Measurements from ENCODE around the gene RUFY3. TPM values are rescaled to one million over a fixed set of nuclear protein-coding genes. Genes with fewer than 3 reads are reported as not detected.
A peak's percentile ranks its signal among the peaks of the same experiment; 100 is the strongest.

The RUFY3 gene
- total and polyA plus RNA-seq, 2 of the 13 experiments (the other 11 are each of a cell fraction or from before 2014, with no cell fraction given): 17.9 to 25.3 TPM

GRCh38 chr4:70838666-70839588 lies 117.2 kb downstream of the RUFY3 start (continued):
- TF ChIP-seq ZNF296 (CRISPR knock-in tag; conservative IDR thresholded peaks at IDR 0.05) (peak; percentile 64; the same call in 1 of the 2 replicates), SRY (CRISPR knock-in tag; IDR thresholded peaks at IDR 0.05) (0 out of 2 replicates have a peak, but pooled peaks have one; percentile 58), SAFB2 (CRISPR knock-in tag; IDR thresholded peaks at IDR 0.05; ENCODE audit: borderline replicate concordance, low read depth) (peak; percentile 76; the same call in 1 of the 2 replicates), ZNF644 (CRISPR knock-in tag; IDR thresholded peaks at IDR 0.05; ENCODE audit: low read depth) (no peak), ZNF430 (CRISPR knock-in tag; IDR thresholded peaks at IDR 0.05) (peak; percentile 51; the same call in 1 of the 2 replicates), ZNF709 (CRISPR knock-in tag; IDR thresholded peaks at IDR 0.05) (no peak), PPARG (CRISPR knock-in tag; conservative IDR thresholded peaks at IDR 0.05) (no peak), ZNF329 (CRISPR knock-in tag; IDR thresholded peaks at IDR 0.05; ENCODE audit: low read depth) (peak; percentile 69; the same call in 1 of the 2 replicates), ZNF354B (CRISPR knock-in tag; IDR thresholded peaks at IDR 0.05) (no peak), MAFF (IDR thresholded peaks at IDR 0.05; ENCODE audit: low read depth, low read length) (no peak), KAT7 (CRISPR knock-in tag; IDR thresholded peaks at IDR 0.05; ENCODE audit: borderline replicate concordance) (no peak), KLF12 (CRISPR knock-in tag; IDR thresholded peaks at IDR 0.05; ENCODE audit: borderline replicate concordance) (peak; percentile 8; the same call in 1 of the 2 replicates), ZBTB8A (CRISPR knock-in tag; IDR thresholded peaks at IDR 0.05; ENCODE audit: borderline replicate concordance, low read depth) (peak; percentile 83; the same call in 1 of the 2 replicates), ZNF772 (CRISPR knock-in tag; IDR thresholded peaks at IDR 0.05) (peak; percentile 77; the same call in 1 of the 2 replicates), THAP9 (CRISPR knock-in tag; IDR thresholded peaks at IDR 0.05; ENCODE audit: borderline replicate concordance) (no peak), SALL2 (CRISPR knock-in tag; IDR thresholded peaks at IDR 0.05) (peak; percentile 26; the same call in 1 of the 2 replicates), ZMAT3 (CRISPR knock-in tag; conservative IDR thresholded peaks at IDR 0.05) (peak; percentile 68; the same call in 1 of the 2 replicates), FOSL2 (CRISPR knock-in tag; IDR thresholded peaks at IDR 0.05) (0 out of 2 replicates have a peak, but pooled peaks have one; percentile 4), ZNF441 (CRISPR knock-in tag; IDR thresholded peaks at IDR 0.05; ENCODE audit: borderline replicate concordance) (0 out of 2 replicates have a peak, but pooled peaks have one; percentile 23), FOXK1 (CRISPR knock-in tag; IDR thresholded peaks at IDR 0.05; ENCODE audit: borderline replicate concordance, low read depth) (peak; percentile 20; the same call in 1 of the 2 replicates)
- TF ChIP-seq, protein P1, sequence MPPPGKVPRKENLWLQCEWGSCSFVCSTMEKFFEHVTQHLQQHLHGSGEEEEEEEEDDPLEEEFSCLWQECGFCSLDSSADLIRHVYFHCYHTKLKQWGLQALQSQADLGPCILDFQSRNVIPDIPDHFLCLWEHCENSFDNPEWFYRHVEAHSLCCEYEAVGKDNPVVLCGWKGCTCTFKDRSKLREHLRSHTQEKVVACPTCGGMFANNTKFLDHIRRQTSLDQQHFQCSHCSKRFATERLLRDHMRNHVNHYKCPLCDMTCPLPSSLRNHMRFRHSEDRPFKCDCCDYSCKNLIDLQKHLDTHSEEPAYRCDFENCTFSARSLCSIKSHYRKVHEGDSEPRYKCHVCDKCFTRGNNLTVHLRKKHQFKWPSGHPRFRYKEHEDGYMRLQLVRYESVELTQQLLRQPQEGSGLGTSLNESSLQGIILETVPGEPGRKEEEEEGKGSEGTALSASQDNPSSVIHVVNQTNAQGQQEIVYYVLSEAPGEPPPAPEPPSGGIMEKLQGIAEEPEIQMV (CRISPR knock-in tag; IDR thresholded peaks at IDR 0.05; ENCODE audit: low read depth): peak; percentile 23; the same call in 1 of the 2 replicates
- TF ChIP-seq, protein P2, sequence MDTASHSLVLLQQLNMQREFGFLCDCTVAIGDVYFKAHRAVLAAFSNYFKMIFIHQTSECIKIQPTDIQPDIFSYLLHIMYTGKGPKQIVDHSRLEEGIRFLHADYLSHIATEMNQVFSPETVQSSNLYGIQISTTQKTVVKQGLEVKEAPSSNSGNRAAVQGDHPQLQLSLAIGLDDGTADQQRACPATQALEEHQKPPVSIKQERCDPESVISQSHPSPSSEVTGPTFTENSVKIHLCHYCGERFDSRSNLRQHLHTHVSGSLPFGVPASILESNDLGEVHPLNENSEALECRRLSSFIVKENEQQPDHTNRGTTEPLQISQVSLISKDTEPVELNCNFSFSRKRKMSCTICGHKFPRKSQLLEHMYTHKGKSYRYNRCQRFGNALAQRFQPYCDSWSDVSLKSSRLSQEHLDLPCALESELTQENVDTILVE (CRISPR knock-in tag; IDR thresholded peaks at IDR 0.05): no peak
- TF ChIP-seq, protein P3, sequence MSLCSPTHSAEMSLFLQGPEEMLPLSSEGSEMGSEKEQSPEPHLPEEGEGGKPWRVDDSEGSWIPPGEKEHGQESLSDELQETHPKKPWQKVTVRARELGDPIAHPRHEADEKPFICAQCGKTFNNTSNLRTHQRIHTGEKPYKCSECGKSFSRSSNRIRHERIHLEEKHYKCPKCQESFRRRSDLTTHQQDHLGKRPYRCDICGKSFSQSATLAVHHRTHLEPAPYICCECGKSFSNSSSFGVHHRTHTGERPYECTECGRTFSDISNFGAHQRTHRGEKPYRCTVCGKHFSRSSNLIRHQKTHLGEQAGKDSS (CRISPR knock-in tag; IDR thresholded peaks at IDR 0.05; ENCODE audit: borderline replicate concordance, low read depth): no peak; the same call in 1 of the 2 replicates
